GM13977 (cell line): Measurements from ENCODE around the gene ASPSCR1.
"Not testable (repeated sequence)": the region's sequence is repeated elsewhere in the genome, so short reads cannot be mapped to it uniquely, and the experiment has no call there.

Source experiments
- DNase-seq: peaks from one replicate; pipeline ENCODE4 v3.0.0; 2012; ENCODE audit warnings: low spot score
- in situ Hi-C: fragments of 300-500 bp; cut with MboI; formaldehyde crosslinking; loops from one replicate; pipeline ENCODE4 v1.12.0; 2022; ENCODE audit warnings: low sequenced_read_pairs, low pct_unique_long_range_greater_than_20kb, mixed read lengths, inconsistent platforms; ENCODE audit not compliant: unreplicated experiment
- TF ChIP-seq, protein P1 (sequence below): IDR thresholded peaks from 2 replicates; pipeline ENCODE4 v1.5.1; 2012; ENCODE audit warnings: mild to moderate bottlenecking, control low read depth; ENCODE audit not compliant: insufficient read depth; ENCODE audit errors: extremely low read depth, missing control alignments

The ASPSCR1 gene

DNA sequence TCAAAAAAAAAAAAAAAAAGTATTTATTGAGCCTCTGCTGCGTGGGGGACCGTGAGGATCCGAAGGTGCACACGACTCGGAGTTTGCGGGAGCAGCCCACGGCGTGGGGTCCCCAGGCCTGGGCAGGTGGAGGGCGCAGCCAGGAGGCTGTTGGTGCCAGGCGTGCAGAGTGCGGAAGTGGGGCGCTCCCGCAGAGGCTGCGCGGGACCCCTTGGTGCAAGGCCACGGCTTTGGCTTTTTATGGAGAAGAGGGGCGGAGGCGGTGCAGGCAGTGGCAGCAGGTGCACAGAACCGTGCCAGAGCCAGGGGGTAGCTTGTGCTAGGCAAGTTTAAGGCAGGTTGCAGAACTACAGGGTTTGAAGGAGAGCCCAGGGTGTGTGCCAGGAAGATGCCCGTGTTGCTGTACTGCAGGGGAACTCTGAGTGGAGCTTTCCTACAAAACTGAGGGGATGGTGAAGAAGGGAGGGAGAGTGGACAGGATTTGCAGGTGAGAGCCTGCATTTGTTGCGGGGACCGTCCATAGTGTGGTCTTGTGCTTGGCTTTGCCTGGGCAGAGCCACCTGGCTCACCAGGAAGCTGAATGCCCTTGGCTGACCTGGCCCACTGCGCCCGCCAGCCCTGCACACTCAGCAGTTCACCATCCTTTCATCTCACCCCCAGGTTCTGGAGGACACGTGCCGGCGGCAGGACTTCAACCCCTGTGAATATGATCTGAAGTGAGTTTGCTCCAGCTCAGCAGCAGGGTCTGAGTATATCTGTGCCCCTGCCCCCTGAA, 1.3 kb downstream of the ASPSCR1 start:
- DNase-seq: no peak
- TF ChIP-seq, protein P1, sequence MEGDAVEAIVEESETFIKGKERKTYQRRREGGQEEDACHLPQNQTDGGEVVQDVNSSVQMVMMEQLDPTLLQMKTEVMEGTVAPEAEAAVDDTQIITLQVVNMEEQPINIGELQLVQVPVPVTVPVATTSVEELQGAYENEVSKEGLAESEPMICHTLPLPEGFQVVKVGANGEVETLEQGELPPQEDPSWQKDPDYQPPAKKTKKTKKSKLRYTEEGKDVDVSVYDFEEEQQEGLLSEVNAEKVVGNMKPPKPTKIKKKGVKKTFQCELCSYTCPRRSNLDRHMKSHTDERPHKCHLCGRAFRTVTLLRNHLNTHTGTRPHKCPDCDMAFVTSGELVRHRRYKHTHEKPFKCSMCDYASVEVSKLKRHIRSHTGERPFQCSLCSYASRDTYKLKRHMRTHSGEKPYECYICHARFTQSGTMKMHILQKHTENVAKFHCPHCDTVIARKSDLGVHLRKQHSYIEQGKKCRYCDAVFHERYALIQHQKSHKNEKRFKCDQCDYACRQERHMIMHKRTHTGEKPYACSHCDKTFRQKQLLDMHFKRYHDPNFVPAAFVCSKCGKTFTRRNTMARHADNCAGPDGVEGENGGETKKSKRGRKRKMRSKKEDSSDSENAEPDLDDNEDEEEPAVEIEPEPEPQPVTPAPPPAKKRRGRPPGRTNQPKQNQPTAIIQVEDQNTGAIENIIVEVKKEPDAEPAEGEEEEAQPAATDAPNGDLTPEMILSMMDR: no peak
- in situ Hi-C loops: no loop called here

DNA sequence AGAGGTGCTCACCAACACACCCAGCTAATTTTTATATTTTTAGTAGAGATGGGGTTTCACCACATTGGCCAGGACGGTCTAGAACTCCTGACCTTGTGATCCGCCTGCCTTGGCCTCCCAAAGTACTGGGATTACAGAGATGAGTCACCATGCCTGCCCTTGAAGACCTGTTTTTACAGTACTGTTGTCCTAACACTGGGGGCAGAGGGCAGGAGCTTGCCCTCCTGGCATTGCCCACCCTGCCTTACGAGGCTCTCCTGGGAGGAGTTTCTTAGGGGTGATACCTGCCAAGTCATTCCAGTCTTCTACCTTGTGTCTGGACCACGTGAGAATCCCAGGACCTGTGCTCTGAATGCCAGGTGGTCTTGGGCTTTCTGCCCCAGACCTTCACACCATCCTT, 2.7 kb downstream of the ASPSCR1 start:
- TF ChIP-seq, protein P1: no peak
- in situ Hi-C loops: no loop called here
- DNase-seq: no peak

DNA sequence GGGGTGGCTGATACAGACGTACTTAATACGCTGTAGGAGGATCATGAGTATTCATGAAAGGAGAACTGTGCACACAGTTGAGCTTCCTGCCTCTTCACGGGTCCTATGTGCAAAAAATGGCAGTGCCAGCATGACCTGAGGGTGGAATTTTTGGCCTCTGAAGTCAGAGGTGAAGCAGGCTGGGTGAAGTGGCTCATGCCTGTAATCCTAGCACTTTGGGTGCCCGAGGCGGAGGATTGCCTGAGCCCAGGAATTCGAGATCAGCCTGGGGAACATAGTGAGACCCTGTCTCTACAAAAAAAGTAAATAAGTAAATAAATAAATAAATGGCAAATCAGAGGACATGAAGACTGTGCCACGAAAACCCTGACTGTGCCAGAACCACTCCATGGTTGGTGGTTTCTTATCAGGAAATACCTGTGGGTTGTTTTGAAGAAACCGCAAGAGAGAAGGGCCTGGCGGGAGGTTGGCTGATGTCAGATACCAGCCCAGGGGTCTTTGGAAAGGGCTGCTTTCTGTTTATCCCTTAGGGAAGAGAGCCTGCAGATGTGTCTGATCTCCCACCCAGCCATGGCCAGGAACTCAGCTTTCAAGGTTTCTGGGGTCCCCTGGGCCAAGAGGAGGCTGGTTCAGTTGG, 3.4 kb downstream of the ASPSCR1 start:
- TF ChIP-seq, protein P1: no peak
- DNase-seq: no peak
- in situ Hi-C loops: no loop called here

DNA sequence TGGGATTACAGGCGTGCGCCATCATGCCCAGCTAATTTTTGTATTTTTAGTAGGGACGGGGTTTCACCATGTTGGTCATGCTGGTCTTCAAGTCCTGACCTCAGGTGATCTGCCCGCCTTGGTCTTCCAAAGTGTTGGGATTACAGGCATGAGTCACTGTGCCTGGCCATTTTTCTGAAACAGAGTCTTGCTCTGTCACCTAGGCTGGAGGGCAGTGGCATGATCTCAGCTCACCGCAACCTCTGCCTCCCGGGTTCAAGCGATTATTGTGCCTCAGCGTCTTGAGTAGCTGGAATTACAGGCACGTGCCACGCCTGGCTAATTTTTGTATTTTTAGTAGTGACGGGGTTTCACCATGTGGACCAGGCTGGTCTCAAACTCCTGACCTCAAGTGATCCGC, 4.1 kb downstream of the ASPSCR1 start:
- DNase-seq, in situ Hi-C loops: not testable (repeated sequence)

DNA sequence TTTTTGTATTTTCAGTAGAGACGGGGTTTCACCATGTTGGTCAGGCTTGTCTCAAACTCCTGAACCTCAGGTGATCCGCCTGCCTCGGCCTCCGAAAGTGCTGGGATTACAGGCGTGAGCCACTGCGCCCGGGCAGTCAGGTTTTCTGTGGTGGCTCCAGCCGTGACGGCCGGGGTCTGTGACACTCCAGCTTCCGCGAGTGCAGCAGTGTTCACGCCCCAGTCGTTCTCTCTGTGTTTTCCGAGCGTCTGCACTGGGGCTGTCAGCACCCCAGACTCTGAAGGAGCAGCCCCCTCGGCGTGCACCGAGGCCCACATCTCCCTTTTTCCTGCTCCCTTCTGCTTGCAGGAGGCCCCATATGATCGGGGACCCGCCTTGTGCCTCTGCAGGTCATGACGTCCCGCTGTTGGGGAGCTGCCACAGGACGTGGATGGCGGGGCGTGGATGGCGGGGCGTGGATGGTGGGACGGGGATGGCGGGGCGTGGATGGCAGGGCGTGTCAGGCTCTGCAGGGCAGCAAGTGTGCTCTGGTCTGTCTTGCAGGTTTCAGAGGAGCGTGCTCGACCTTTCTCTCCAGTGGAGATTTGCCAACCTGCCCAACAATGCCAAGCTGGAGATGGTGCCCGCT, 5.7 kb downstream of the ASPSCR1 start:
- DNase-seq: no peak
- TF ChIP-seq, protein P1: no peak
- in situ Hi-C loops: no loop called here

DNA sequence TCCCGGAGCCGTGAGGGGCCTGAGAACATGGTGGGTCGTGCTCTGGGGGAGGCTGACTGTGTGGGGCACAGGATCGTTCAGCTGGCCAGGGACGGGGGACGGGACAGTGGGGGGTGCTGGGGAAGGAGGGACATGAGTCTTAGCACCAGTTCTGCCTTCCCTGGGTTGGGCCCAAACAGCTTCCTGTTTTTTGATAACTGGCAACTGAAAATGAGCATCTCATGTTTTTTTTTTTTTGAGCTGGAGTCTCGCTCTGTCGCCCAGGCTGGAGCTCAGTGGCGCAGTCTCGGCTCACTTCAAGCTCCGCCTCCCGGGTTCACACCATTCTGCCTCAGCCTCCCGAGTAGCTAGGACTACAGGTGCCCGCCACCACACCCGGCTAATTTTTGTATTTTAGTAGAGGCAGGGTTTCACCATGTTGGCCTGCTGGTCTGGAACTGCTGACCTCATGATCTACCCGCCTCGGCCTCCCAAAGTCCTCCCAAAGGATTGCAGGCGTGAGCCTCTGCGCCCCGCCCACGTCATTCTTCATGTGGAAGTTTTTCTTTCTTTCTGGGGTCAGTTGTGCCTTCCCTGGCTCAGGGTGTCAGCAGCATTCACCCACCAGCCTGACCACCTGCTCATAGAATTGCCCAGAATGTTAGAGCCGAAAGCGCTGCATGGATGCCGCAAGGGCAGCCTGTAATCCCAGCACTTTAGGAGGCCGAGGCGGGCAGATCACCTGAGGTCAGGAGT, 6.4 kb downstream of the ASPSCR1 start:
- in situ Hi-C loops: no loop called here

More for the DNA sequence above, 6.4 kb downstream of the ASPSCR1 start:
- TF ChIP-seq, protein P1: no peak
- DNase-seq: no peak
